ENCODE measurements around the gene TMEM179B.

TMEM179B gene

DNA sequence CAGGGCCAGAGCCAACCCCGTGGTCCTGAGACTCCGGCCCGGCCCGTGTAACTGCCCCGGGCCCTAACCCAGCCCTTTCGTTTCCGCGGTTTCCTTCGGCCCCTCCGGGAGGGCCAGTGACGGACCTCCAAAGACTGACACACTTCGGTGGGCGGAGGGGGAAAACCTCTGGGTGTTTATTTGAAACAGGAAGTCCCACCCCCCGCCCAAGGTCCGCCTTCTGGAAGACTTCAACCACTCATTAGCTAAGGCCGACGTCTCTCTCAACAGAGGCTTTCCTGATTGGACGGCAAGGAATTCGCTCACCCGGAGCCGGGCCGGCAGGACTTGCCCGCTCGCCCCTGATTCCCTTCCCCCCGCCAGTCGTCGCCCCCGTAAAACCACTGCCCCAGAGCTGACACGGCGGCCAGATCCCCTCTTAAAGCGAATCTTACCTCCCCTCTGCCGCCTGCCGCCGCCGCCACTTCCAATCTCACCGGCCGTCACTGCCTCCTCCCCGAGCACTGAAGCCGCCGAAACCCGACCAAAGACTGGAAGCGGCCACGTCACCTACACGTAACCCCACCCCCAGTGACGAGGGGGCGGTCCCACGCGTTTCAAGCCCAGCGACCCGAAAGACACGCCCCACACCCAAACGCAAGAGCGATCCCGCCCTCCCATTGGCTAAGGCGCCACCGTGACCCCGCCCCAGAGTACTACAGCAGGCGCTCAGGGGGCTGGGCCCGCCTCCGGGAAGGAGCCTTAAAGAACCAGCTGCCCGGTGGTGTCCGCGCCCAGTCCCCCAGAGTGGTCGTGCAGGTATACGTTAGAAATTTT, 44.5 kb downstream of the TMEM179B start, which contains the start of gene STX5:
STX5 (minus strand) TSS at position 532 of the 816 bp plus-strand sequence. CDS start 808 bp downstream, outside the sequence.
- H3K36me3 ChIP-seq (replicated peaks) = peaks cover 46% of the 10 kb centered on the region
- TF ChIP-seq, protein P1, sequence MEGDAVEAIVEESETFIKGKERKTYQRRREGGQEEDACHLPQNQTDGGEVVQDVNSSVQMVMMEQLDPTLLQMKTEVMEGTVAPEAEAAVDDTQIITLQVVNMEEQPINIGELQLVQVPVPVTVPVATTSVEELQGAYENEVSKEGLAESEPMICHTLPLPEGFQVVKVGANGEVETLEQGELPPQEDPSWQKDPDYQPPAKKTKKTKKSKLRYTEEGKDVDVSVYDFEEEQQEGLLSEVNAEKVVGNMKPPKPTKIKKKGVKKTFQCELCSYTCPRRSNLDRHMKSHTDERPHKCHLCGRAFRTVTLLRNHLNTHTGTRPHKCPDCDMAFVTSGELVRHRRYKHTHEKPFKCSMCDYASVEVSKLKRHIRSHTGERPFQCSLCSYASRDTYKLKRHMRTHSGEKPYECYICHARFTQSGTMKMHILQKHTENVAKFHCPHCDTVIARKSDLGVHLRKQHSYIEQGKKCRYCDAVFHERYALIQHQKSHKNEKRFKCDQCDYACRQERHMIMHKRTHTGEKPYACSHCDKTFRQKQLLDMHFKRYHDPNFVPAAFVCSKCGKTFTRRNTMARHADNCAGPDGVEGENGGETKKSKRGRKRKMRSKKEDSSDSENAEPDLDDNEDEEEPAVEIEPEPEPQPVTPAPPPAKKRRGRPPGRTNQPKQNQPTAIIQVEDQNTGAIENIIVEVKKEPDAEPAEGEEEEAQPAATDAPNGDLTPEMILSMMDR (IDR thresholded peaks at IDR 0.05; ENCODE audit: low read depth, low read length, missing control alignments) = no peak
- H3K27ac ChIP-seq = peak within 1 kb of the TSS; percentile 98
- H3K4me3 ChIP-seq (ENCODE audit: low read depth, low read length) = peak within 1 kb of the TSS; percentile 82
- in situ Hi-C loops (cut with HindIII; ENCODE audit: low pct_ligation_motif_present, low sequenced_read_pairs) = no loop called here
- DNase-seq = peak; percentile 99
- no peaks in the 10 kb centered on the region for H3K27me3 ChIP-seq (replicated peaks)

DNA sequence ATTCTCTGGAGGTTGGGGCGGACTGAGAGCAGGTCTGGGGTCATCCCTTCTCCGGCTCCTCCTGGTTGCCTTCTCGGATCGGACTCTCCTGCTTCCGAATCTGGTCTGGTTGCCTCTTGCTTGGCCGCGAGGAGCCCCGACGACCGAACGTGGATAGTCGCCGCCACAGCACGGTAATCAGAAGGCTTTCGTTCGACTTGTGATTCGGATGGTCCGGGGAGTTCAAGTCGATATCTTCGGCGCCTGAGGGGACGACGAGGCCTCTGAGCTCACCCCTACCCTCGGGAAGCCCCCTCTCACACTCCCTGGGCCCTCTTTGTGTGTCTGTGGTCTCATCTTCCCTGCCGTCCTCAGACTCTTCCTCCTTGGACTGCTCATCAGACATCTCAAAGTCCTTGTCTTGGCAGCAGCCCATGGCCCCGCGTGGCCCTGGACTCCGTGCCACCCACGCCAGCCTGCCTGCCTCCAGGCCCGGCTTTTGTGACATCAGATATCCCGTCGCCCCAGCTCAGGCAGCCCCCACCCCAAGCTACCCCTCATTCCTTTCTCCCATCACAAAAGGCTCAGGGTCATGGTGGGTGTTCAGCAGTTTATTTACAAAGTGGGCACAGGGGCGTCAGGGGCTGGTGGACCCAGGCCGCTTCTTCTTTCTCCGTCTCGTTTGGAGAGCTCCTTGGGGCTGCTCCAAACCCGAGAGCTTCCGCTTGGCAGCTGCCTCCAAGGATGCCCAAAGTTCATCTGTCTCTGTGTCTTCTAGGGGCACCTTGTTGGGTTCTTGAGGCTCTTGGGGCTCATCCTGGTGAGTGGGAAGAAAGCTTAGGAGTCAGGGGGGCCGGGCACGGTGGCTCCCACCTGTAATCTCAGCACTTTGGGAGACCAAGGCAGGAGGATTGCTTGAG, 45.4 kb downstream of the TMEM179B start, which contains the start of gene TEX54:
TEX54 (minus strand) TSS at position 506 of the 899 bp plus-strand sequence.
- in situ Hi-C loops (cut with HindIII; ENCODE audit: low pct_ligation_motif_present, low sequenced_read_pairs) = no loop called here
- no peaks in the 10 kb centered on the region for H3K27me3 ChIP-seq (replicated peaks)
- H3K36me3 ChIP-seq (replicated peaks) = peaks cover 38% of the 10 kb centered on the region
- H3K27ac ChIP-seq = peak within 1 kb of the TSS; percentile 98
- peak; percentile 17 for DNase-seq
- peak within 1 kb of the TSS; percentile 82 for H3K4me3 ChIP-seq (ENCODE audit: low read depth, low read length)
- TF ChIP-seq, protein P1 (IDR thresholded peaks at IDR 0.05; ENCODE audit: low read depth, low read length, missing control alignments) = no peak

DNA sequence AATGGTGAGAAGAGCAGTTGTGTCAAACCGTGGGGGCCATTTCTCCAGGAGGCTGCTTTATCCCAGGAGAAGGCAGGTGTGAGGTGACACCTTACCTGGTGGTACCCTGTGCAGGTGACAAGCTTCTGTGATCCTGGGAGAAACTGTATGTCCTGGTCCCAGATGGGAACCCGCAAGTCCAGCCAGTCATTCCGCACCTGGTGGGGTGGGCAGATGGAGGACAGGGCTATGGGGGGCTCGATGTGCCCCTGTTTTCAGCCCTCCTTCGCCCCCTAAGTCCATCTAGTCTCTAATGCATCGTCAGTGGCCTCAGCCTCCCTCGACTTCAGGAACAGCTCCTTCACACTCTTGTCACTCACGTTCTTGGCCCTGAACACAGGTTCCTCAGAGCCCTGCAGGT, 48.1 kb downstream of the TMEM179B start:
- DNase-seq = no peak
- Histone ChIP-seq H3K27ac (no peak overlapping the region), H3K27me3 (replicated peaks) (no peaks in the 10 kb centered on the region), H3K36me3 (replicated peaks) (peaks cover 24% of the 10 kb centered on the region), H3K4me3 (ENCODE audit: low read depth, low read length) (no peak overlapping the region)
- TF ChIP-seq, protein P1 (IDR thresholded peaks at IDR 0.05; ENCODE audit: low read depth, low read length, missing control alignments) = no peak
- in situ Hi-C loops (cut with HindIII; ENCODE audit: low pct_ligation_motif_present, low sequenced_read_pairs) = no loop called here

DNA sequence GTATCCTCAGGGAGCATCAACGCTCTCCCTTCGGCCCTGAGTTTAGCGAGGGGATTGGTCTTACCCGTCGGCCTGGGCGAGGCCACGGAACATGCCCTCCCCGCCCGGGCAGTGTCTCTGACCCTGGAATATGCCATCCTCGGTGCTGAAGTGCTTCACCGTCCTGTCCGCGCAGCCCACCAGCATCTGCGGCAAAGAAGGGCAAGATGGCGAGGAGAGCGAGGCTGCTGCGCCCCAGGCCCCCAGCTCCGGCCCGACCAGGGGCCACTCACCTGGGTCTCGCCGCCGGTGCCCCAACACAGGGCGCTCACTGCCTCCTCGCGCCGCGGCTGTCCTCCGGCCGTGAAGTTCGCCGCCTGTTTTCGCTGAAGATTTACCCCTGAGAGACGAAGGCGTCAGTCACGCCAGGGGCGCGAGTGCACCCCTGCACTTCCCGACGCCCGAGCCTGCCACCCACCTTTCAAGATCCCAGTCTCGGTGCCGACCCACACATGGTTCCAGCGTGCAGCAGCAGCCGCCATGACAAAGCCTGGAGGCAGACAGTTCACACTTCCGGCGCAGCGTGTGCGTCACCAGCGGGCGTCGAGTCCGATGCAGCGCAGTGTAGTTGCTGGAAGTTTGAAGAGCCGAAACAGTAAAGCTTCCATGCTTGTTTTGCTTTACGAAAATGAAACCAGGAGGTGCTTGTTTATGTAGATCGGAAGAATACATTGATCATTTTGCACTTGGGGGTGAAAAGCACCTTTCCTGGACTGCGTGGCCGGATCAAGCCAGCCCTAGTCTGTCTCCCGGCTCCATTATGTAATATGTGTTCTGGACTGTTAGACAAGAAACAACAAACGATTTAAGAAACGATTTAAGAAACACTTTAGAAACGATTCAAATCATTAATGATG, 52.1 kb downstream of the TMEM179B start, which contains the start of gene WDR74:
WDR74 (minus strand) TSS at position 541 of the 896 bp plus-strand sequence; CDS start at position 521, 20 bp downstream.
- H3K4me3 ChIP-seq (ENCODE audit: low read depth, low read length) = peak within 1 kb of the TSS; percentile 98
- in situ Hi-C loops (cut with HindIII; ENCODE audit: low pct_ligation_motif_present, low sequenced_read_pairs) = no loop called here
- DNase-seq = peak; percentile 89
- peak within 1 kb of the TSS; percentile 97 for H3K27ac ChIP-seq
- no peaks in the 10 kb centered on the region for H3K27me3 ChIP-seq (replicated peaks)
- TF ChIP-seq, protein P1 (IDR thresholded peaks at IDR 0.05; ENCODE audit: low read depth, low read length, missing control alignments) = no peak
- peaks cover 15% of the 10 kb centered on the region for H3K36me3 ChIP-seq (replicated peaks)
